Muscle layer of duodenum (tissue), 2 donors: ENCODE data around the gene CACNA2D2.

Experiments
- H3K27ac ChIP-seq: one replicate; pipeline ENCODE4 v1.7.0; 2013; ENCODE audit warnings: mild to moderate bottlenecking, low read length
- H3K27me3 ChIP-seq: one replicate; pipeline ENCODE4 v1.7.0; 2013; ENCODE audit warnings: low read depth, mild to moderate bottlenecking, control low read depth, low read length
- H3K36me3 ChIP-seq, 2 donors: one replicate each; pipeline ENCODE4 v1.7.0; 2013; ENCODE audit warnings: low read length in 2 of 2, control low read depth in 1 of 2, mild to moderate bottlenecking in 1 of 2; ENCODE audit not compliant: insufficient read depth in 2 of 2, control insufficient read depth in 1 of 2
- H3K4me1 ChIP-seq, 2 donors: one replicate each; pipeline ENCODE4 v1.7.0; 2013; ENCODE audit warnings: low read length in 2 of 2, mild to moderate bottlenecking in 2 of 2, control low read depth in 1 of 2, moderate library complexity in 1 of 2; ENCODE audit not compliant: insufficient read depth in 2 of 2, control insufficient read depth in 1 of 2
- H3K4me3 ChIP-seq, 2 donors: one replicate each; pipeline ENCODE4 v1.7.0; 2013; ENCODE audit warnings: low read length in 2 of 2, low read depth in 1 of 2, mild to moderate bottlenecking in 1 of 2
- H3K9me3 ChIP-seq, 2 donors: one replicate each; pipeline ENCODE4 v1.7.0; 2013; ENCODE audit warnings: low read length in 2 of 2, control low read depth in 1 of 2, mild to moderate bottlenecking in 1 of 2; ENCODE audit not compliant: control insufficient read depth in 1 of 2
- donor health status: healthy.

Gene CACNA2D2

DNA sequence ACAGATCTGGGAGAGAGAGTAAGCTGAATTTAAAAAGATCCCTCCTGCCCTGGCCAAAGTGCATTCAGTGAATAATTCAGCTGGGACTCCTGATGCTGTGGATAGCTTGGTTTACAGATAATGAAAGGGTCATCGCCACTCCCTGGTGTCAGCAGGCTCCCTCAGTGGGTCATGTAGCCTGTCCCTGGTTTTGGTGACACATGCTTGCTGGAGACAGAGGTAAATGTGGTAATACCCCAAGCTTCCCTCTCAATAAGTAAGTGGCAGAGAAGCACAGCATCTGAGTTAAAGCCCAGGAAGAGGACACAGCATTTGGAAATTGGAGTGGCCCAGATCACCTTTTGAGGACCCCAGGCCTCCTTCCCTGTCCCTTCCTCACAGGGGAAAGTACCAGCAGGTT is 146.0 kb downstream of the CACNA2D2 start:
- H3K36me3 ChIP-seq = peaks cover 33 to 35% of the 10 kb centered on the region in 2 donors
- H3K4me3 ChIP-seq = peak overlapping the region; percentile 83 to 99
- peak overlapping the region; percentile 82 for H3K27ac ChIP-seq
- H3K4me1 ChIP-seq = peaks cover 32 to 38% of the 10 kb centered on the region in 2 donors
- H3K27me3 ChIP-seq = no peaks in the 10 kb centered on the region
- H3K9me3 ChIP-seq = no peaks in the 10 kb centered on the region

GRCh38 chr3:50356553-50356952 is 146.9 kb downstream of the CACNA2D2 start:
- Histone ChIP-seq H3K4me1 (peaks cover 33 to 41% of the 10 kb centered on the region in 2 donors), H3K27me3 (no peaks in the 10 kb centered on the region), H3K36me3 (peaks cover 33 to 35% of the 10 kb centered on the region in 2 donors), H3K4me3 (peak overlapping the region; percentile 83 to 99), H3K9me3 (no peaks in the 10 kb centered on the region), H3K27ac (peak overlapping the region; percentile 82)

DNA sequence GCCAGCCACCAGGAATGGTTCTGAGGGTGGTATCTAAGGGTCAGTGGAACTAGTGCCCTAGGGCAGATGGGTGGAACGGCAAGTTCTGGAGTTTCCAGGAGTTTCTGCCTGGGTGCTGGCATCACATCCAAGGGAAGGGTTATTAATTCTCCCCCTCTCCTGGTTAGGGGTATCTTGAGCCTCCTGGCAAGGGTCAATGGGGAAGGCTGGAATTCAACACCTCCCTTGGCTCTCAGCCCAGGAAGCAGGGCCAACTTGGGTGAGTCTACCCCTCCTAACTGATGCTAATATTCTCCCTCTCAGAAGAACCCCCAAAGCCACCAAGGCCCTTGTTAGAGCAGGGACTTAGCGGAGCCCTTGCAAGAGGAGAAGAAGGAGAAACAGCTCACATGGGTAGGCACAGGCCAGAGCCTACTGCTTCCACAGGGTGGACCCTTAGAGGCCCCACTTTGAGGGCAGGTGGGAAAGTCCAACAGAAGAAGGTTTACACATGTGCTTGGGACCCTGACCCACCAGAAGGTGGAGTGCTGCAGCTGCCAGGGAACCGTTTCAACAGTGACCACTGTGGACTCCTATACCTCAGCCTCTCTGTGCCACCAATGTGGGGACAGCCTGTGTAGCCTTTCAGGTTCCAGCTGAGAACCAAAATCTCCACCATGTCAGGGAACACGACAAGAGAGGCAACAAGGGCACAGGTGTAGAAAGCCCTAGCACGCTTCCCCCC is 147.4 kb downstream of the CACNA2D2 start:
- peaks cover 33 to 35% of the 10 kb centered on the region in 2 donors for H3K36me3 ChIP-seq
- H3K27ac ChIP-seq = peak overlapping the region; percentile 82
- H3K4me1 ChIP-seq = peaks cover 38 to 47% of the 10 kb centered on the region in 2 donors
- H3K9me3 ChIP-seq = no peaks in the 10 kb centered on the region
- no peaks in the 10 kb centered on the region for H3K27me3 ChIP-seq
- H3K4me3 ChIP-seq = peak overlapping the region; percentile 83 to 99

DNA sequence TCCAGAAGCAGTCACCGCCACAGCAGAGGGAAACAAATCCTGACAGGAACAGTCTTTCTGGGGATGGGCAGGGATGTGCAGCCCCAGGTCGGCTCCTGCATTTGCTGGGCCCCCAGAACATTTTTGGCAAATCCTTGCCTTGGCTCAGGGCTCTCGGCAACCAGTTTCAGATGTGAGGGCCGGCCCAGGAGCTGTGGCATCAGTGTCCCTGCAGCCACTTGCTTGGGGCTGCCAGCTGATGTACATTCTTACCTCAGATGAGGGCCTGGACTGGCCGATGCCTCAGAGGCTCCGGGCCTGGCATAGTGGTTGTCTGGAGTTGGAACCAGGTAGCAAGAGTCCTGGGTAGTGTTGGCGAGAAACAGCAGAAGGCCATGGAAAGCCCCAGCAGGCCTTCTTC is 148.6 kb downstream of the CACNA2D2 start:
- H3K9me3 ChIP-seq = no peaks in the 10 kb centered on the region
- peaks cover 43 to 53% of the 10 kb centered on the region in 2 donors for H3K4me1 ChIP-seq
- H3K27me3 ChIP-seq = no peaks in the 10 kb centered on the region
- no peak overlapping the region for H3K27ac ChIP-seq
- no peak overlapping the region for H3K4me3 ChIP-seq
- peaks cover 33 to 38% of the 10 kb centered on the region in 2 donors for H3K36me3 ChIP-seq

GRCh38 chr3:50354186-50354764 is 149.2 kb downstream of the CACNA2D2 start:
- no peaks in the 10 kb centered on the region for H3K27me3 ChIP-seq
- no peaks in the 10 kb centered on the region for H3K9me3 ChIP-seq
- no peak overlapping the region for H3K4me3 ChIP-seq
- H3K36me3 ChIP-seq = peaks cover 33 to 38% of the 10 kb centered on the region in 2 donors
- H3K4me1 ChIP-seq = peaks cover 49 to 55% of the 10 kb centered on the region in 2 donors
- no peak overlapping the region for H3K27ac ChIP-seq

DNA sequence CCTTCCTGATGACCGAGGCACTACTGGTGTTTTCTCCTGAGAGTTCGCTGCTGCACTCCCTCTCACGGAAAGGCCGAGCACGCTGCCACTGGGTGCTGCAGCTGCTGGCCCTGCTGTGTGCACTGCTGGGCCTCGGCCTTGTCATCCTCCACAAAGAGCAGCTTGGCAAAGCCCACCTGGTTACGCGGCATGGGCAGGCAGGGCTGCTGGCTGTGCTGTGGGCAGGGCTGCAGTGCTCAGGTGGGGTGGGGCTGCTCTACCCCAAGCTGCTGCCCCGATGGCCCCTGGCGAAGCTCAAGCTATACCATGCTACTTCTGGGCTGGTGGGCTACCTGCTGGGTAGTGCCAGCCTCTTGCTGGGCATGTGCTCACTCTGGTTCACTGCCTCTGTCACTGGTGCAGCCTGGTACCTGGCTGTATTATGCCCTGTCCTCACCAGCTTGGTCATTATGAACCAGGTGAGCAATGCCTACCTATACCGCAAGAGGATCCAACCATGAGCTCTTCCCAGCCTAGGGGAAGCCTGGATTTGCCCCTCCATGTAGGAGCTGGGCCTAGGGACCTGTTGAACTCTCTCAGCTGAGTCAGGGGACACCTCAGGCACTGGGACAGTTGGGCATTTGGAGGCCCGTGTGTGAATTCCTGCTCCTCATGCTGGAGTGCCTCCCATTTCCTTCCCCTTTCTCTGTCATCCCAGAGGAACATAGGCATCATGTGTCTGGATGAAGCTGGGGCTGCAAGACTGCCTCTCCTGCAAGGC is 150.0 kb downstream of the CACNA2D2 start:
- Histone ChIP-seq H3K4me1 (peaks cover 49 to 54% of the 10 kb centered on the region in 2 donors), H3K4me3 (no peak overlapping the region), H3K27me3 (no peaks in the 10 kb centered on the region), H3K27ac (no peak overlapping the region), H3K9me3 (no peaks in the 10 kb centered on the region), H3K36me3 (peaks cover 34 to 38% of the 10 kb centered on the region in 2 donors)

GRCh38 chr3:50352781-50353180 is 150.7 kb downstream of the CACNA2D2 start:
- Histone ChIP-seq H3K4me1 (peaks cover 42 to 48% of the 10 kb centered on the region in 2 donors), H3K27me3 (no peaks in the 10 kb centered on the region), H3K27ac (no peak overlapping the region), H3K36me3 (peaks cover 38 to 44% of the 10 kb centered on the region in 2 donors), H3K4me3 (no peak overlapping the region), H3K9me3 (no peaks in the 10 kb centered on the region)

- Histone ChIP-seq H3K36me3 (peaks cover 32 to 49% of the 10 kb centered on the region in 2 donors), H3K4me3 (peak overlapping the region; percentile 83 to 94), H3K27me3 (no peaks in the 10 kb centered on the region), H3K9me3 (no peaks in the 10 kb centered on the region), H3K4me1 (peaks cover 28 to 38% of the 10 kb centered on the region in 2 donors), H3K27ac (peak overlapping the region; percentile 90)
Observed at GRCh38 chr3:50351323-50351697, 152.1 kb downstream of the CACNA2D2 start.

GRCh38 chr3:50350527-50351322 is 152.7 kb downstream of the CACNA2D2 start, which contains the start of the genes CYB561D2 and NPRL2:
Gene CYB561D2 (plus strand): TSS chr3:50350862. CDS start chr3:50351434, 572 bp downstream.
Gene NPRL2 (minus strand): TSS chr3:50350775. CDS start chr3:50350652, 123 bp downstream.
- Histone ChIP-seq H3K4me1 (peaks cover 22 to 36% of the 10 kb centered on the region in 2 donors), H3K36me3 (peaks cover 26 to 48% of the 10 kb centered on the region in 2 donors), H3K4me3 (peak within 1 kb of the TSS; percentile 83 to 94), H3K27ac (peak within 1 kb of the TSS; percentile 90), H3K9me3 (no peaks in the 10 kb centered on the region), H3K27me3 (no peaks in the 10 kb centered on the region)

DNA sequence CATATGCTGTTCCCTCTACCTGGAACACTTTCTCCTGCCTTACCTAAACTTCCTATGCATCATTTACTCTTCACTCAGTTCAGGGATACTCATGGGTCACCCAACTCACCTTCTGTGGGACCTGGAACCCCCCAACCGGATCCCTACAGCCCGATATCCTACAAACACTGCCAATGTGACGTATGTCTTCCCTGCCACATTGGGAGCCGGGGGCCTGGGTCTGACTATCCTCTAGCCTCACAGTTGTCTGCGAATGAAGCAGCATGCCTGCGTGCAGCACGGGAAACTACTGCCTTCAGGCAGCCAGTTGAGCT is 153.3 kb downstream of the CACNA2D2 start:
- Histone ChIP-seq H3K9me3 (no peaks in the 10 kb centered on the region), H3K27me3 (no peaks in the 10 kb centered on the region), H3K27ac (peak overlapping the region; percentile 90), H3K4me1 (peaks cover 18 to 40% of the 10 kb centered on the region in 2 donors), H3K36me3 (peaks cover 22 to 43% of the 10 kb centered on the region in 2 donors), H3K4me3 (peak overlapping the region; percentile 83 to 94)
